Progenitor cell of endocrine pancreas (in vitro differentiated cells): ENCODE measurements around the gene TRAF3IP3. TPM values are rescaled to one million over a fixed set of nuclear protein-coding genes. Genes with fewer than 3 reads are reported as not detected.

Experiments used
- DNase-seq: peaks from one replicate; pipeline ENCODE4 v3.0.0; 2021; ENCODE audit warnings: low spot score; ENCODE audit not compliant: unreplicated experiment
- H3K27ac Mint-ChIP-seq: 2 replicates; pipeline ENCODE4 v1.8.0; 2021; ENCODE audit warnings: mild to moderate bottlenecking, moderate library complexity, mixed read lengths
- H3K27me3 Mint-ChIP-seq: 2 replicates; pipeline ENCODE4 v1.8.0; 2021; ENCODE audit warnings: mixed read lengths
- H3K36me3 Mint-ChIP-seq: 2 replicates; pipeline ENCODE4 v1.8.0; 2022; ENCODE audit warnings: mixed read lengths; ENCODE audit not compliant: insufficient read depth
- H3K4me1 Mint-ChIP-seq: 2 replicates; pipeline ENCODE4 v1.8.0; 2021; ENCODE audit warnings: low read depth, mixed read lengths
- H3K4me3 Mint-ChIP-seq: 2 replicates; pipeline ENCODE4 v1.8.0; 2021; ENCODE audit warnings: low read depth, mild to moderate bottlenecking, moderate library complexity, mixed read lengths
- H3K9me3 Mint-ChIP-seq: 2 replicates; pipeline ENCODE4 v1.8.0; 2021; ENCODE audit warnings: low read depth, mixed read lengths
- total RNA-seq: library from RNA; stranded (reverse); gene quantifications from 2 replicates; pipeline ENCODE4 v1.2.1, GENCODE V29; 2021
- TF ChIP-seq, protein P1 (sequence below): fragments of 200-600 bp; sonication (generic); IDR thresholded peaks from one replicate; pipeline ENCODE4 v1.5.0; 2021; ENCODE audit warnings: antibody characterized with exemption, mild to moderate bottlenecking; ENCODE audit not compliant: unreplicated experiment

Gene TRAF3IP3
- total RNA-seq, 1 donor from 2014 or later, result not detected

DNA sequence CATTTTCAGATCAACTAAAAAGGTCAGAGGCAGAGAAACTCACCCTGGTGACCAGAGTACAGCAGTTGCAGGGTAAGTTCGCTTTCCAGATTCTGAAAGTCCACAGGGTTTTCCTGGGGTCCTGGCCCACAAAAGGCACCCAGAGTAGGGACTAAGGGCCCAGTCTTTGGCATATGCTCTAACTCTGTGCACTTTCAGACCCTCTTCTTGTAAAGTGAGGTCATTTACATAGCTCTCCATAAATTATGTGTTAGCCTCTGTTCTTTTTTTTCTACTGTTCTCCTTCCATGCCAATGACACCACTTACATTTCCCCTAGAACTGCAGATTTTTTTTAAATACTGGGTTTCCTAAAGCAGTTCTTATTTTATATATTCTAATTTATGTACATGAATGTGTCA is 22.2 kb downstream of the TRAF3IP3 start:
- no peaks in the 10 kb centered on the region for H3K36me3 Mint-ChIP-seq
- H3K27ac Mint-ChIP-seq, result no peak overlapping the region
- H3K27me3 Mint-ChIP-seq, result peaks cover 11% of the 10 kb centered on the region
- no peak overlapping the region for H3K4me3 Mint-ChIP-seq
- TF ChIP-seq, protein P1, sequence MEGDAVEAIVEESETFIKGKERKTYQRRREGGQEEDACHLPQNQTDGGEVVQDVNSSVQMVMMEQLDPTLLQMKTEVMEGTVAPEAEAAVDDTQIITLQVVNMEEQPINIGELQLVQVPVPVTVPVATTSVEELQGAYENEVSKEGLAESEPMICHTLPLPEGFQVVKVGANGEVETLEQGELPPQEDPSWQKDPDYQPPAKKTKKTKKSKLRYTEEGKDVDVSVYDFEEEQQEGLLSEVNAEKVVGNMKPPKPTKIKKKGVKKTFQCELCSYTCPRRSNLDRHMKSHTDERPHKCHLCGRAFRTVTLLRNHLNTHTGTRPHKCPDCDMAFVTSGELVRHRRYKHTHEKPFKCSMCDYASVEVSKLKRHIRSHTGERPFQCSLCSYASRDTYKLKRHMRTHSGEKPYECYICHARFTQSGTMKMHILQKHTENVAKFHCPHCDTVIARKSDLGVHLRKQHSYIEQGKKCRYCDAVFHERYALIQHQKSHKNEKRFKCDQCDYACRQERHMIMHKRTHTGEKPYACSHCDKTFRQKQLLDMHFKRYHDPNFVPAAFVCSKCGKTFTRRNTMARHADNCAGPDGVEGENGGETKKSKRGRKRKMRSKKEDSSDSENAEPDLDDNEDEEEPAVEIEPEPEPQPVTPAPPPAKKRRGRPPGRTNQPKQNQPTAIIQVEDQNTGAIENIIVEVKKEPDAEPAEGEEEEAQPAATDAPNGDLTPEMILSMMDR, result no peak
- H3K4me1 Mint-ChIP-seq, result peaks cover 2% of the 10 kb centered on the region
- DNase-seq, result no peak
- H3K9me3 Mint-ChIP-seq, result no peaks in the 10 kb centered on the region

DNA sequence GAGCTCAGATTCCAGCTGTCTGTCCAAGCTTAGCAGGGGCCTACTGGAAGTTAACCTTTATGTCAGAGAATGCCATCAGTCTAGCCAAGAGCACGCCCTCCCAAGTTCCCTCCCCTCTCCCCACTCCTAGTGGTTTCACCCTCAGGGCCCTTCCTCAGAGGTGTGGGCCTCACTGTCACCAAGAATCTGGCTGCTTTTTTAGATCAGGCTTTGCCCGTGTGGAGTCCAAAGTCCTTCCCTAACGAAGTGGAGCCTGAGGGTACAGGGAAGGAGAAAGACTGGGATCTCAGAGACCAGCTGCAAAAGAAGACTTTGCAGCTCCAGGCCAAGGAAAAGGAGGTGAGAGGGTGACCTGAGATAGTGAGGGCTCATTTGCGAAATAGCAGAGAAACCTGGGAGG is 24.4 kb downstream of the TRAF3IP3 start:
- Mint-ChIP-seq H3K9me3 (no peaks in the 10 kb centered on the region), H3K4me3 (no peak overlapping the region), H3K27ac (peak overlapping the region; percentile 56), H3K27me3 (peaks cover 1% of the 10 kb centered on the region), H3K36me3 (peaks cover 2% of the 10 kb centered on the region), H3K4me1 (peaks cover 14% of the 10 kb centered on the region)
- TF ChIP-seq, protein P1, result no peak
- no peak for DNase-seq

DNA sequence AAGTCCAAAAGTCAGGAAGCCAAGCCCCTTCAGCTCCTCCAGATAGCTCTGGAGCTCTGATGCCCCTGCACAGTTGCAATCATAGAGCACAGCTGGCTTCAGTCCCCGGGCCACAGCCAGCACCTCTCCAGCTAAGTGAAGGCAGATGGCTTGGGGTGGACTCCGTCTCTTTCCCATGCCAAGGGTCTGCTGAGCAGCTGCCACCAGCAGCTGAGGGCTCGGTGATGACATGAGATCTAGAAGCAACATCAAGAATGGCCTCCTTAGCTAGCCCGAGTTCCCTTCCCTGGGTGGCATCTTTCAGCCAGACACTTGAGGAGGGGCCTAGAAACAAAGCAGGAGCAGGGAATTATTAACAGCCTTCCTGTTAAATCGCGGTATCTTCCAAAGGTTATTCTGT is 27.5 kb downstream of the TRAF3IP3 start:
- TF ChIP-seq, protein P1, result no peak
- peak overlapping the region; percentile 98 for H3K27ac Mint-ChIP-seq
- peak overlapping the region; percentile 88 for H3K4me3 Mint-ChIP-seq

DNA sequence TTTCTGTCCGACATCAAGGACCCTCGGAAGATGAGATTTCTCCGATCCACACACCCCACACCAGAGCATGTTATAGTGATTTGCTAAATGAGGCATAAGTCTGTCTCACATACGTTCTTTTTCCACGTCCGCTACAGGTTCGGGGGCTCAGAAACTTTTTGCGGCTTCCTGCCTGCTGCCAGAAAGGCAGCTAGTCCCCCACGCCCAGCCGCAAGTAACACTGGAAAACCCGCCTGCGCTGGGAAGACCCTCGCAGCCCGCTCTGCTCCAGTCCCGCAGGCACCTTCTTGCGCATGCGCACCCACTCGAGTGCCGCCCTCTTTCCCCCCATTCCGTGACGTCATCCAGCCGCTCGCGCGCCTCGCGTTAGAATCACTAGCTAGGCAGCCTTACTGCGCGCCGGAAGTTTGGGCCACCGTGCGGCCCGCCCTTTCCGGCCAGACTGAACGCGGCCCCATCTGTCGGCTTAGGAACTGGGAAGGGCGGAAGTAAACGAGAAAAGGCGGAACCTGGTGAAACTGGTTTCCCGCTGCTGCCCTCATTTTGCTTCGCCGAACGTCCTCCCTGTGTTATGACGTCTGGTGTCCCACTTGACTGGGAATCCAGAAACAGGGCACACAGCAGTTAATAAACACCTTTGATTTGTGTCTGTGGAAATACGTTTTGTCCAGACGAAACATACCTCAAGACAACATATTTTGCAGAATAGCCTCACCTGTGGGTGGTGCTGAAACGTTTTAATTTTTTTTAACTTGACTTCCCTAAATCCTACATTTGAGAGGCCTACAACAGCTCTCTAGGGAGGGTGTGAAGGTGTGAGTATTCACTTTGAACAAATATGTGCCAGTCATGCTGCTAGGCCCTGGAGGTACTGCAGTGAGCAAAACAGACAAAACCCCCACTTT is 28.7 kb downstream of the TRAF3IP3 start, which contains the start of gene C1orf74:
Gene C1orf74, minus strand, starts transcription at position 295 of the 905 bp plus-strand sequence. CDS start 925 bp downstream, outside the sequence.
- no peaks in the 10 kb centered on the region for H3K27me3 Mint-ChIP-seq
- H3K36me3 Mint-ChIP-seq, result peaks cover 23% of the 10 kb centered on the region
- TF ChIP-seq, protein P1, result no peak
- no peaks in the 10 kb centered on the region for H3K9me3 Mint-ChIP-seq
- peak within 1 kb of the TSS; percentile 98 for H3K27ac Mint-ChIP-seq
- DNase-seq, result peak; percentile 100
- peaks cover 14% of the 10 kb centered on the region for H3K4me1 Mint-ChIP-seq
- peak within 1 kb of the TSS; percentile 88 for H3K4me3 Mint-ChIP-seq

More for the DNA sequence above, 27.5 kb downstream of the TRAF3IP3 start:
- Mint-ChIP-seq H3K36me3 (peaks cover 19% of the 10 kb centered on the region), H3K9me3 (no peaks in the 10 kb centered on the region), H3K27me3 (no peaks in the 10 kb centered on the region), H3K4me1 (peaks cover 14% of the 10 kb centered on the region)
- no peak for DNase-seq

DNA sequence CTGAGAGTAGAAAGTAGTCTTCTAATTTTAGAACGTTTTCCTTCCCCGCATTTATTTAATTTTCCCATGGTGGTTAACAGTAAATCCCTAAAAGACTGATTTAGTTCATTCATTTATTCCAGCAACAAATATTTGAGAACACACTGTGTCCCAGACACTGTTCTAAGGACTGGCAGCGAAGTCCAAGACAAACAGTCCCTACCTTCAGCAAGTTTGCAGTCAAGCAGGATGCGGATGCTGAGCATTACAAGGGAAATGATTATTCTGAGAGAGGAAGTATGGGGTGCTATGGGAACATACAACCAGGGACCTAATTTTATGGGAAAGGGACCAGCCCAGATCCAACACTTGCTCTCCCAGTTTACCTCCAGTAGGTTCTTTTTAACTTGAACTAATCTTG is 29.7 kb downstream of the TRAF3IP3 start:
- Mint-ChIP-seq H3K4me3 (no peak overlapping the region), H3K9me3 (no peaks in the 10 kb centered on the region), H3K27ac (no peak overlapping the region), H3K27me3 (no peaks in the 10 kb centered on the region), H3K4me1 (peaks cover 12% of the 10 kb centered on the region), H3K36me3 (peaks cover 32% of the 10 kb centered on the region)
- TF ChIP-seq, protein P1, result no peak
- DNase-seq, result no peak
